Ovary (tissue), 9 donors: ENCODE measurements around the gene CDH23. TPM values are rescaled to one million over a fixed set of nuclear protein-coding genes. Genes with fewer than 3 reads are reported as not detected.

Source experiments
- DNase-seq, 5 donors: peaks; one replicate each; pipeline ENCODE4 v3.0.0-alpha.2; 2019 to 2020
- H3K27ac ChIP-seq, 2 donors: fragments of 200-600 bp; one replicate each; pipeline versions ENCODE4 v1.5.1 to v1.8.0; 2019 to 2022
- H3K27me3 ChIP-seq: fragments of 200-600 bp; one replicate; pipeline ENCODE4 v1.8.0; 2022
- H3K36me3 ChIP-seq: fragments of 200-600 bp; sonication (generic); one replicate; pipeline ENCODE4 v1.5.1; 2019
- H3K4me1 ChIP-seq: one replicate; pipeline ENCODE4 v1.8.1; 2013; ENCODE audit warnings: mild to moderate bottlenecking, moderate library complexity; ENCODE audit not compliant: insufficient read depth
- H3K4me3 ChIP-seq: fragments of 200-600 bp; sonication (generic); one replicate; pipeline ENCODE4 v1.5.1; 2017
- H3K9me3 ChIP-seq, 2 donors: fragments of 200-600 bp in 1 of 2; sonication (generic) in 1 of 2; one replicate each; pipeline versions ENCODE4 v1.5.1 to v1.8.1; 2013 to 2019; ENCODE audit warnings: mild to moderate bottlenecking in 1 of 2, moderate library complexity in 1 of 2
- EP300 ChIP-seq: sonication (generic); formaldehyde crosslinking; IDR thresholded peaks from one replicate; pipeline ENCODE4 v1.6.1; 2017; ENCODE audit warnings: antibody characterized with exemption
- POLR2A ChIP-seq: fragments of 450-650 bp; IDR thresholded peaks from one replicate; pipeline ENCODE4 v1.6.1; 2017; ENCODE audit warnings: antibody characterized with exemption, mild to moderate bottlenecking, moderate library complexity
- WGBS, 3 donors: extraction: QIAGEN DNeasy Blood & Tissue Kit in 1 of 3; methylation state at CpG; one replicate each; pipeline versions ENCODE4 v1.1.5 to v1.1.7; 2013 to 2017; 5-methylcytosine and 5-hydroxymethylcytosine counted together
- intact Hi-C, 4 donors: fragments of 100-400 bp; cut with DNase I; formaldehyde crosslinking; loops; one replicate each; pipeline versions ENCODE4 v1.11.0 to v1.15.1; 2022 to 2023
- polyA plus RNA-seq, 2 donors: library from polyadenylated mRNA; stranded (reverse); fragments of 200-250 nt in 1 of 2; fragments of 350-450 nt in 1 of 2; fragmentation: Illumina TruSeq in 1 of 2; extraction: RNeasy Lipid Tissue Mini Kit (QIAGEN cat#74804) in 1 of 2; gene quantifications; one replicate each; pipeline ENCODE4 v1.2.3, GENCODE V29; 2013 to 2014
- total RNA-seq, 7 donors: library from RNA; depleted of rRNA in 2 of 7; stranded (reverse); fragments of >200 nt in 2 of 7; fragmentation: NEBNext Ultra II Directional in 3 of 7; extraction: Animal tissue kit (Norgen Biotek cat#: 25700) in 3 of 7; gene quantifications; one replicate each; pipeline versions ENCODE4 v1.1.0 to v1.2.4, GENCODE V29; 2016 to 2023
- TF ChIP-seq, protein P1 (sequence below), 3 donors: fragments of 450-650 bp in 2 of 3; fragments of 200-600 bp in 1 of 3; IDR thresholded peaks; one replicate each; pipeline versions ENCODE4 v1.5.1 to v1.8.0; 2016 to 2022; ENCODE audit warnings: antibody characterized with exemption in 3 of 3, mild to moderate bottlenecking in 1 of 3
- donor health status: DM: no; HTN: no; CAD: no; lungs with moderate emphysema.
- donor health status: DM: no; HTN: no; CAD: no.
- donor health status: Bipolar disorder and iron deficiency.
- donor health status: DM: yes; HTN: yes; CAD: no.
- donor health status: DM: no; HTN: no; CAD: no.
- donor health status: DM: yes; HTN: yes; CAD: no.

CDH23 gene
- total and polyA plus RNA-seq, 9 donors, result 7.5 to 108 (median 39.1) TPM

DNA sequence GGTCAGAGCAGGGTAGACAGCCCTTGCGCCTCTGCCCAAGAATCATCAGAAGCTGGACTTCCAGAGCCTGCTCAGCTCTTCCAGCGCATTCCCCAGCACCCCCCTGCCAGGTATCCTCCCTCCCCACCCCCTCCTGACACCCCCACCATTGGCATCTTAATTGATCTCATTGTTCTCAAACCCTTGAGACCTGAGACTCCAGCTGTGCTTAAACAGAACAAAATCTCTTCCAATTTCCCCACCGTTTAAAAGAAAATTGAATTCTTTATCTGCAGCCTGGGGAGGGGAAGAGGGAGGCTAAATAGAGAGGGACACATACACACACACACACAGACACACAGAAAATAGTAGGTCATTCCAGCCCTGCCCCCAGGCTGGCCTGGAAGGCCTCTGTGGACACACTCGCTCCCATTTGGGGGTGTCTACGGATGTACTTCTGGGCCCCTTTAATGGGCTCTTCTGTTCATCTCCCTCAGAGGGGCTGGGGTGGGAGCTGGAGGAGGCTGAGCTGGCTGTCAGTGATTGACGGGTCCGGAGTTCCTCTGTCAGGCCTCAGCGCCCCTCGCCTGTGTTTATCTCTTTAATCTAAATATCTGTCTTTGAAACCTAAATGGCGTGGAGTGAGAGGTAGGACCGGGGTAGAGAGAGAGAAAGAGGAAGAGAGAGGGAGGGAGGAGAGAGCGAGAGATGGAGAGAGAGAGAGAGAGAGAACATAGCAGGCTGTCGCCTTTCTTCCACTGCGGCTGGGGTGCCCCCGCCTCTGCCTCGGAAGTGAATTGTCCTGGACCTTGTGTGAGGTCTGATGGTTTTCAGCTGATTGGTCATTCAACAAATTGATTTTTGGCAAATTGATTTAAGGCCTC lies 261.1 kb downstream of the CDH23 start:
- no peak for DNase-seq
- TF ChIP-seq EP300, result no peak
- no peak for TF ChIP-seq POLR2A
- TF ChIP-seq, protein P1, sequence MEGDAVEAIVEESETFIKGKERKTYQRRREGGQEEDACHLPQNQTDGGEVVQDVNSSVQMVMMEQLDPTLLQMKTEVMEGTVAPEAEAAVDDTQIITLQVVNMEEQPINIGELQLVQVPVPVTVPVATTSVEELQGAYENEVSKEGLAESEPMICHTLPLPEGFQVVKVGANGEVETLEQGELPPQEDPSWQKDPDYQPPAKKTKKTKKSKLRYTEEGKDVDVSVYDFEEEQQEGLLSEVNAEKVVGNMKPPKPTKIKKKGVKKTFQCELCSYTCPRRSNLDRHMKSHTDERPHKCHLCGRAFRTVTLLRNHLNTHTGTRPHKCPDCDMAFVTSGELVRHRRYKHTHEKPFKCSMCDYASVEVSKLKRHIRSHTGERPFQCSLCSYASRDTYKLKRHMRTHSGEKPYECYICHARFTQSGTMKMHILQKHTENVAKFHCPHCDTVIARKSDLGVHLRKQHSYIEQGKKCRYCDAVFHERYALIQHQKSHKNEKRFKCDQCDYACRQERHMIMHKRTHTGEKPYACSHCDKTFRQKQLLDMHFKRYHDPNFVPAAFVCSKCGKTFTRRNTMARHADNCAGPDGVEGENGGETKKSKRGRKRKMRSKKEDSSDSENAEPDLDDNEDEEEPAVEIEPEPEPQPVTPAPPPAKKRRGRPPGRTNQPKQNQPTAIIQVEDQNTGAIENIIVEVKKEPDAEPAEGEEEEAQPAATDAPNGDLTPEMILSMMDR (IDR thresholded peaks at IDR 0.05), result no peak
- Histone ChIP-seq H3K4me1 (no peaks in the 10 kb centered on the region), H3K27me3 (no peaks in the 10 kb centered on the region), H3K4me3 (no peak overlapping the region), H3K27ac (no peak overlapping the region), H3K36me3 (no peaks in the 10 kb centered on the region), H3K9me3 (no peaks in the 10 kb centered on the region)
- WGBS, 3 donors, result 85 to 89% (median 88%) methylated on average over 16 of the region's 16 CpGs
- intact Hi-C loops, result no loop called here

DNA sequence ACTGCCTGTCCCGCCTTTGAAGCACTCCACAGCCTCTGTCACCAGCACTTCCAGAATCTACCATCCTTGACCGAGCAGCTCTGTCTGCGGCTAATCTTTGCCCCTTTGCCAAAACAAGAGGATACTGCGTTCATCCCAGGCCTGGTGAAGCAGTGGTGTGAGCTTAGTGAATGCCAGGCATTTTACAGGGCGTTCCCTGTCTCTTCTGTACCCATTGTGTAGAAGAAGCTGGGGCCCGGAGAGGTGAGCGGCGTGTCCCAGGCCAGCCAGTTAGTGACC lies 261.7 kb downstream of the CDH23 start:
- H3K4me3 ChIP-seq, result no peak overlapping the region
- no peaks in the 10 kb centered on the region for H3K4me1 ChIP-seq
- TF ChIP-seq POLR2A, result no peak
- TF ChIP-seq, protein P1 (IDR thresholded peaks at IDR 0.05), result no peak
- no peak for TF ChIP-seq EP300
- intact Hi-C loops, result no loop called here
- H3K36me3 ChIP-seq, result no peaks in the 10 kb centered on the region
- WGBS, 3 donors, result 86 to 89% (median 88%) methylated on average over 8 of the region's 8 CpGs
- no peaks in the 10 kb centered on the region for H3K9me3 ChIP-seq
- no peak overlapping the region for H3K27ac ChIP-seq
- H3K27me3 ChIP-seq, result no peaks in the 10 kb centered on the region
- no peak for DNase-seq

DNA sequence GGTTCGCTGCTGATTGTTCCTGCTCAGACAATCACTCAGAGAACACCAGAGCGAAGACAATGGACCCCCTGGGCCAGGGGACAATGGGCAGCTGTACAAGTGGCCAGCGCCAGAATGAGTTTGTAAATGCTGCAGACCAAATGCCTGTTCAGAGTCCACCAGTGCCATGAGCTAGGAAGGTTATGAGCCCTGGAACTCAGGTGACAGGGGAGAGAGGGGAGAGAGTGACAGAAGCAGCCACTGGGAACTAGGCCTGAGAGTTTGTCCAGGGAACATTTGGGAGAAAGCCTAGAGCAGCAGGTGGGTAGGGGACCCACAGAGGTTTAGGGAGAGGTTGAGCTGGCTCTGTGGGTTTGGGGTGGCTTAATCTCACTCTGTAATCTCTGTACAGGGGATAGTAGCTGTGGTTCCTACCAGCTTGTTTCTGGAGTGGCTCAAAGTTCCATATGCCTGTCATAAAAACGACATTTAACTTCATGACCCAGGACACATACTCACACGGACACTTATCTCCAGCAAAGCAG lies 262.5 kb downstream of the CDH23 start:
- Histone ChIP-seq H3K9me3 (no peaks in the 10 kb centered on the region), H3K4me1 (no peaks in the 10 kb centered on the region), H3K36me3 (no peaks in the 10 kb centered on the region), H3K27me3 (no peaks in the 10 kb centered on the region), H3K27ac (no peak overlapping the region), H3K4me3 (no peak overlapping the region)
- TF ChIP-seq EP300, result no peak
- TF ChIP-seq, protein P1 (IDR thresholded peaks at IDR 0.05), result no peak
- TF ChIP-seq POLR2A, result no peak
- WGBS, 3 donors, result 79 to 84% (median 81%) methylated on average over 5 of the region's 5 CpGs
- intact Hi-C loops, result no loop called here
- no peak for DNase-seq

DNA sequence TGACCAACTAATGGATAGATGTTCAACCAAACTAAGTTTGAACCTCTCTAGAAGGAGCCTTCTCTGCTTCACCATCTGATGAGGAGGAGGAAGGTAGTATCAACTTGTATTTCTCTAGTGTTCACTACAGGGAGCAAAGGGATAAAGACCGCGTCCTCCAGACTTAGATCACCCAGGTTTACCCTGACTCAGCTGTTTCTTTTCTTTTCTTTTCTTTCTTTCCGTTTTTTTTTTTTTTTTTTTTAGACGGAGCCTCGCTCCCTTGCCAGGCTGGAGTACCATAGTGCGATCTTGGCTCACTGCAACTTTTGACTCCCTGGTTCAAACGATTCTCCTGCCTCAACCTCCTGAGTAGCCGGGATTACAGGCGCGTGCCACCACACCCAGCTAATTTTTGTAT lies 263.0 kb downstream of the CDH23 start:
- Histone ChIP-seq H3K27me3 (no peaks in the 10 kb centered on the region), H3K36me3 (no peaks in the 10 kb centered on the region), H3K9me3 (no peaks in the 10 kb centered on the region), H3K27ac (no peak overlapping the region), H3K4me3 (no peak overlapping the region), H3K4me1 (no peaks in the 10 kb centered on the region)
- intact Hi-C loops, result no loop called here
- TF ChIP-seq, protein P1 (IDR thresholded peaks at IDR 0.05), result no peak
- TF ChIP-seq POLR2A, result no peak
- TF ChIP-seq EP300, result no peak
- DNase-seq, result no peak
- 82 to 92% (median 87%) methylated on average over 10 of the region's 10 CpGs for WGBS, 3 donors
